ENCODE data around the gene PDS5B.

GRCh38 chr13:32687275-32687674 lies 101.0 kb downstream of the PDS5B start:
- TF ChIP-seq EZH2 (IDR thresholded peaks at IDR 0.05; ENCODE audit: insufficient read depth, poor library complexity, severe bottlenecking) = no peak
- no peak for TF ChIP-seq EZH2phosphoT487 (IDR thresholded peaks at IDR 0.05; ENCODE audit: insufficient read depth, low read depth)
